Skeletal muscle satellite cell (primary cell): Measurements from ENCODE around the gene IPO4.
A peak's percentile ranks its signal among the peaks of the same experiment; 100 is the strongest.

Experiments
- H3K27me3 ChIP-seq: 2 replicates; pipeline ENCODE4 v1.7.0; 2013; ENCODE audit warnings: low read length; ENCODE audit not compliant: control insufficient read depth, insufficient read depth
- H3K36me3 ChIP-seq: 2 replicates; pipeline ENCODE4 v1.7.0; 2013; ENCODE audit warnings: mild to moderate bottlenecking, control low read depth, low read length; ENCODE audit not compliant: insufficient read depth
- H3K4me1 ChIP-seq: 2 replicates; pipeline ENCODE4 v1.7.0; 2013; ENCODE audit warnings: low read length; ENCODE audit not compliant: control insufficient read depth, insufficient read depth
- H3K4me2 ChIP-seq: 2 replicates; pipeline ENCODE4 v1.7.0; 2013; ENCODE audit warnings: mild to moderate bottlenecking, low read length
- H3K4me3 ChIP-seq: 2 replicates; pipeline ENCODE4 v1.7.0; 2013; ENCODE audit warnings: low read length
- H3K9ac ChIP-seq: 2 replicates; pipeline ENCODE4 v1.7.0; 2013; ENCODE audit warnings: mild to moderate bottlenecking, low read depth, low read length, moderate library complexity
- H3K9me3 ChIP-seq: replicated peaks from 2 replicates; pipeline ENCODE4 v1.7.0; 2013; ENCODE audit warnings: mild to moderate bottlenecking, control low read depth, low read length

IPO4 gene

DNA sequence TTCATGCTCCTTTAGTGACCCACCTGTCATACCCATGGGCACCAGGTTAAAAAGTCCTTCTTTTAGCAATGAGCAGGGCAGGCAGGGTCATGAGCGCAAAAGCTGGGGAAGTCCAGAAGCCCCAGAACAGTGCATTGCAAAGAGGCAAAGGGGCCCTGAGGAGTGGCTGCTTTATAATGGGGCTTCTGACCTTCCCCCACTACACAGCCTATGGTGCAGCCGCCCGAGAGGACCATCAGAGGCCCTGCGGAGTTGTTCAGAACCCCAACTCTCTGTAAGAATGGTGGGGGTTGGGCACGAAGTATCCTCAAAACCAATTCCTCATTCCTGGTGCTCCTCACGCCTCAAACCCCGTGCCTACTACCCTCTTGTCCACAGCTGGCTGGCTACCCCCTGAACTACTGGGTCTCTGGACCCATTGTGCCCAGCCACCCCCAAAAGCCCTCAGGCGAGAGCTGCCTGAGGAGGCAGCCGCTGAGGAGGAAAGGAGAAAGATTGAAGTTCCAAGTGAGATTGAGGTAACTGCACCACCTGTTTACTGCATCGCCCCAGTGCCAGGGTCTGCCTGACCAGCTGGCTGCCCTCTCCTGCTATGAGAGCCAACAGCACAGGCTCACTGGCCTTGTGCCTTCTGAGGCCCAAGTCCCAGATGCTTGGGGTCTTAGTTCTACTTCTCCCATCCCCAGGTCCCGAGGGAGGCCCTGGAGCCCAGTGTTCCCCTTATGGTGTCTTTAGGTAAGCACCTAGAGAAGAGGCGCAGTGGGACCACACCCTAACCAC, 10.0 kb downstream of the IPO4 start:
- Histone ChIP-seq H3K36me3 (peaks cover 56% of the 10 kb centered on the region), H3K27me3 (no peaks in the 10 kb centered on the region), H3K9me3 (no peaks in the 10 kb centered on the region), H3K4me3 (no peak overlapping the region), H3K4me1 (peaks cover 14% of the 10 kb centered on the region), H3K4me2 (no peak overlapping the region), H3K9ac (no peak overlapping the region)

DNA sequence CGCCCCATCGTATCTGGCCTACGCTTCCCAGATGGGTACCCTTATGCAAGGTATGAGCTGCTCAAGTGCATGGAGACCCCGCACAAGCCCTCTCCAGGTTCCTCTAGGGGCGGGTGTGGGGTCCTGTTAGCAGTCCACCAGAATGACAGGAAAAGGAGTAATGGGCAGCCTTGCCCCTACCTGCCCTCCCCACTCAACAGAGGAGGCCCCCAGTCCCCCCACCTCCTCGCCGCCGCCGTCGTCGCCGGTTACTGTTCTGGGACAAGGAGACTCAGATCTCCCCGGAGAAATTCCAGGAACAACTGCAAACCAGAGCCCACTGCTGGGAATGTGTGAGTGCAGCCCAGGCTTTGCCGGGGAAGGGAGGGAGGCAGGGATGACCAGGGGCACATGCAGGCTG, 10.7 kb downstream of the IPO4 start:
- peaks cover 56% of the 10 kb centered on the region for H3K36me3 ChIP-seq
- no peak overlapping the region for H3K4me3 ChIP-seq
- no peaks in the 10 kb centered on the region for H3K27me3 ChIP-seq
- no peaks in the 10 kb centered on the region for H3K9me3 ChIP-seq
- H3K4me1 ChIP-seq = peaks cover 14% of the 10 kb centered on the region
- H3K9ac ChIP-seq = no peak overlapping the region
- no peak overlapping the region for H3K4me2 ChIP-seq

DNA sequence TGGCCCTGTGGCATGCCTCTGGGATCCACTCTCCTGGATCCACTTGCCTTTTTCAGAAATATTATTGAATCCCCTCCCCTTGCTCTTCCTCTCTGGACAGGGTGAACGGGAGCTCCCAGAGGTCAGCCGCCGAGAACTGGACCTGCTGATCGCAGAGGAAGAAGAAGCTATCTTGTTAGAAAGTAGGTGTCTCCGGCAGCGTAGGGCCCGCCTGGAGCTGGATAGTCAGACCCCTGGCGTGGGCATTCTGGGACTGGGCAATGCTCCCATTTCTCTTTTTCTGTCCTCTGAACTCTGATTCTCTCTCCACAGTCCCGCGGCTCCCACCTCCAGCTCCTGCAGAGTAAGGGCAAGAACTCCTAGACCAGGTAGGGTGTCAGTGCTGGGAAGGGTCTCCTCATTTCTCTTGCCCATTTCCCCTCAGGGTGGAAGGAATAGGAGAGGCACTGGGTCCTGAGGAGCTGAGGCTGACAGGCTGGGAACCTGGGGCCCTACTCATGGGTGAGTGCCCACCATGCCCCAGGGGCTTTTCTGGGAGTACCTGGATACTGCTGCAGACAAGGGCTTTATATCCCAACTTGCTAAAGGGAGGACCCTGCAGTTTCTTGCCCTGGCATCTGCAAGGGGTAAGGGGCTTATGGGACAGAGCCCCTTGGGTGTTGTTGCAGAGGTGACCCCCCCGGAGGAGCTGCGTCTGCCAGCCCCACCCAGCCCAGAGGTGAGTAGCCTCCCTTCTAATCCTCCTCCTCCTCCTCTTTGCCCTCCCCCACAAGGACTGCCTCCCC, 11.4 kb downstream of the IPO4 start:
- H3K4me2 ChIP-seq = no peak overlapping the region
- no peak overlapping the region for H3K9ac ChIP-seq
- H3K9me3 ChIP-seq = no peaks in the 10 kb centered on the region
- H3K27me3 ChIP-seq = no peaks in the 10 kb centered on the region
- peaks cover 52% of the 10 kb centered on the region for H3K36me3 ChIP-seq
- no peak overlapping the region for H3K4me3 ChIP-seq
- peaks cover 14% of the 10 kb centered on the region for H3K4me1 ChIP-seq

DNA sequence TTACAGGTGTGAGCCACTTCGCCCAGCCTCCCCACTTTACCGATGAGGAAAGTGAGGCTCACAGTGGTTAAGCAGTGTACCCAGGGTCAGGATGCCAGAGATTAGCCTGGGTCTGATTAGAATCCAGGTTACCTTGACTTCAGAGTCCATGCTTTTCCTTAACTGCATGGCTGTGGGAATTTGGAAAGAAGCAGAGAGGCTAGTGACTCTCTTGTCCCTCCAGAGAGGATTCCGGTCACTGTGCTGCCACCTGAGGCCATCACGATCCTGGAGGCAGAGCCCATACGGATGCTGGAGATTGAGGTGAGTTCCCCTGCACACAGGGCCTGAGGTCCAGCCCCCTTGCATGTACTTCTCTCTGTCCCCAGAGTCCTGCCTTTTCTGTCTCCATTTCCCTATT, 12.0 kb downstream of the IPO4 start:
- H3K9me3 ChIP-seq = no peaks in the 10 kb centered on the region
- H3K4me3 ChIP-seq = no peak overlapping the region
- no peak overlapping the region for H3K4me2 ChIP-seq
- no peaks in the 10 kb centered on the region for H3K27me3 ChIP-seq
- peaks cover 46% of the 10 kb centered on the region for H3K36me3 ChIP-seq
- peaks cover 14% of the 10 kb centered on the region for H3K4me1 ChIP-seq
- no peak overlapping the region for H3K9ac ChIP-seq

DNA sequence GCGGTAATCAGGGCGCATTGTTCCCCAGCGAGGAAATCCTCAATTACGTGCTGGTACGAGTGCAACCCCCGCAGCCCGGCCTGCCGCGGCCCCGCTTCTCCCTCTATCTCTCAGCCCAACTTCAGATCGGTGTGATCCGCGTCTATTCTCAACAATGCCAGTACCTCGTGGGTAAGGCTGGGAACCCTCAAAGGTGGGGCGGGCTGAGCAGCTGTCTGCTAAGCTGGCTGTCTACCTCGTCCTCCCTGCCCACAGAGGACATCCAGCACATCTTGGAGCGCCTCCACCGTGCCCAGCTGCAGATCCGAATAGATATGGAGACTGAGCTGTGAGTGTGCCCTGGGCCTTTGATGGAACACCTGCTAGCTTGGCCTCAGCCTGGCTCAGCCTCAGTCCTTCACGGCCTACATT, 15.7 kb downstream of the IPO4 start:
- Histone ChIP-seq H3K9me3 (no peaks in the 10 kb centered on the region), H3K9ac (no peak overlapping the region), H3K36me3 (peaks cover 12% of the 10 kb centered on the region), H3K27me3 (no peaks in the 10 kb centered on the region), H3K4me3 (no peak overlapping the region), H3K4me1 (no peaks in the 10 kb centered on the region), H3K4me2 (no peak overlapping the region)

DNA sequence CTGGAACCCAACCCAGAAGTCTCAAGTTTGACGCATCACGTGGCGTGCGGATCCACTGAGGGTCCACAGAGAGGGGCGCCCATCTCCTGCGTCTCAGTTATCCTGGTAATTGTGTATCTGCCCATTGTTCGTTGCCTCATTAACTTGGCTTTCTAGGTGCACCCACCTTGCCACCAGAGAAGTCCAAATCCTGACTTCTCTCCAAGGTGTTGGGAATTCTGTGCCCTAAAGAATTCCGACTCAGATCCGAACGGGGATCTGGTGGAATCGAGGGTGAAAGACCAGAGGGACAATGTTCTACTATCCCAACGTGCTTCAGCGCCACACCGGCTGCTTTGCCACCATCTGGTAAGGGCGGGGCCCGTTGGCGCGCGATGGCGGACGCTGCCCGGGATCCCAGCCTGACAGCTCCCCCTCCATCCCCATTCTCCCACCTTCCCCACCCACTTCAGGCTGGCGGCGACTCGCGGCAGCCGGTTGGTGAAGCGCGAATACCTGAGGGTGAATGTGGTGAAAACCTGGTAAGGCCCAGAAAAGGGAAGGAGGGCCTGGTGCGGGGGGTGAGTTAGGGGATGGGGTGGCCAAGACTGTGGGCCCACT, 16.3 kb downstream of the IPO4 start:
- no peak overlapping the region for H3K4me3 ChIP-seq
- H3K36me3 ChIP-seq = peaks cover 14% of the 10 kb centered on the region
- no peaks in the 10 kb centered on the region for H3K27me3 ChIP-seq
- no peak overlapping the region for H3K9ac ChIP-seq
- H3K9me3 ChIP-seq = no peaks in the 10 kb centered on the region
- no peak overlapping the region for H3K4me2 ChIP-seq
- H3K4me1 ChIP-seq = no peaks in the 10 kb centered on the region

DNA sequence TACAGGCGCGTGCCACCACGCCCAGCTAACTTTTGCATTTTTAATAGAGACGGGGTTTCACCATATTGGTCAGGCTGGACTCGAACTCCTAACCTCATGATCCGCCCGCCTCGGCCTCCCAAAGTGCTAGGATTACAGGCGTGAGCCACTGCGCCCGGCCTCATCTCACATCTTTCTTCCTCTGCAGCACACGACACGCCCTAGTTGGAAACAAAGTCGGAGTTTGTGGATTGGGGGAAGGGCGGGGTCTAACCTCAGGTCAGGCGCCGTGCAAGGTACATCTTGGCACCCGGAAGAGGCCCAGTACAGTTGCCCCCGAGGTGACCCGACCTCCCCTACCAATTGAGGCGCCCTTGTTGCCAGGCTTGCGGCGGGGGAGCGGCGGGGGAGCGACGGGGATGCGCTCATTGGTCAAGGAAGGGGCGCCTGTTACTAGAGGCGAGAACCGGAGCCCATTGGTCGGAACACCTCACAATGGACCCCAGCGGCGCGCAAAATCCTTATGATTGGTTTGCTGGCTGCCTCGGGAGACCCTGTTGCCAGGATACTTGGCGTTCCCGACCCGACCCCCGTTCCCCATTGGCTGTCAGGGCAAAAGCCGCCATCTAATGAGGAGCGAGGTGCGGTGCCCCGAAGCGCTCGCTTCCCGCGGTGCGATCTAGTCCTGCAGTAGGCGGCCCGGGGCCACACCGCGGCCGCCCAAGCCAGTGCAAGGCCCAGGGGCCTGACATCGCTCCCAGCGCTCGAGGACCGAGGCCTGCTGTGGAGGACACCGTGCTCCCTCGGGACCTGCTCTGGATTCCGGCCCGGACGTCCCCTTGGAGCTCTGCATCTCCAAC, 17.0 kb downstream of the IPO4 start, which contains the start of gene REC8:
TSS of gene REC8 (plus strand) at position 659 of the 839 bp plus-strand sequence. CDS start 473 bp downstream, outside the sequence.
- no peaks in the 10 kb centered on the region for H3K4me1 ChIP-seq
- peak within 1 kb of the TSS; percentile 35 for H3K4me2 ChIP-seq
- no peaks in the 10 kb centered on the region for H3K9me3 ChIP-seq
- no peak within 1 kb of the TSS for H3K4me3 ChIP-seq
- H3K36me3 ChIP-seq = peaks cover 17% of the 10 kb centered on the region
- no peaks in the 10 kb centered on the region for H3K27me3 ChIP-seq
- no peak within 1 kb of the TSS for H3K9ac ChIP-seq

DNA sequence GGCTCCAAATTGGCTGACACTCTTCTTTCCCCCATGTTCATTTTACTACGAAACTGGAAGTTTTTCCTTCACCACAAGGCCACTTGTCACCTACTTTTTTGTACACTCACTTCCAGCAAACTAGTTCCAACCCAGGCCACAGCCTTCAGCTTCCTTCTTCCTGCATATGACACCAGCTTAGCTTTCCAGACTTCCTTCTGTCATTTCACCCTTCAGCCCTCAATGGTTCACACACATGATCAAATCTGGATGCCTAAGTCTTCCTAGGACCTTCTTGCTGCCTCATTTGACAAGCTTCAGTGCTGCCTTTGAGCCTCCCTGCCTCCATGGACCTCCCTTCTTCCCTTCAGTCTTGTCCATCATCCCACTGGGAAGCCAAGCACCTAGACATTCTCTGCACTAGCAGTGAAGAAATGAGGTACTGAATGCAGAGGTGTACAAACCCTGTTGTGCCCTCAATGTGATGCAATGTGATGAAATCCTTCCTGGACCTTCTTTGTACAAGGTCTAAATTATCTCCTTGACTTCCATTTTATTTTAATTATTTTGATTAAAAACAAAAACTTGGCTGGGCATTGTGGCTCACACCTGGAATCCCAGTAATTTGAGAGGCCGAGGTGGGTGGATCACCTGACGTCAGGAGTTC, 21.0 kb downstream of the IPO4 start:
- H3K27me3 ChIP-seq = no peaks in the 10 kb centered on the region
- no peak overlapping the region for H3K4me3 ChIP-seq
- no peak overlapping the region for H3K4me2 ChIP-seq
- peaks cover 46% of the 10 kb centered on the region for H3K36me3 ChIP-seq
- no peak overlapping the region for H3K9ac ChIP-seq
- no peaks in the 10 kb centered on the region for H3K9me3 ChIP-seq
- H3K4me1 ChIP-seq = no peaks in the 10 kb centered on the region

DNA sequence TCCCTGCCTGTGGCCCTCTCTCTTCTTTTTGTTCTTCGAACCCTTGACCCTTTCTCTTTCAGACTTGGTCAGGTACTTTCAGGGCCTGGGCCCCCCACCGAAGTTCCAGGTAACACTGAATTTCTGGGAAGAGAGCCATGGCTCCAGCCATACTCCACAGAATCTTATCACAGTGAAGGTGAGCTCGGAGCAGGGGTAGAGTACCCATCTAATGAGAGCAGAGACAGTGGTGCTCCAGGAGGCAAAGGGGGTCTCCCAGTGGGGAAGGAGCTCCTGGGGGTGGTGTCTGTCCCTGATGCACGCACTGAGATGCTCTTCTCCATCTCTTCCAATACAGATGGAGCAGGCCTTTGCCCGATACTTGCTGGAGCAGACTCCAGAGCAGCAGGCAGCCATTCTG, 22.8 kb downstream of the IPO4 start:
- no peaks in the 10 kb centered on the region for H3K27me3 ChIP-seq
- peaks cover 14% of the 10 kb centered on the region for H3K4me1 ChIP-seq
- no peaks in the 10 kb centered on the region for H3K9me3 ChIP-seq
- H3K4me3 ChIP-seq = no peak overlapping the region
- no peak overlapping the region for H3K4me2 ChIP-seq
- H3K36me3 ChIP-seq = peaks cover 46% of the 10 kb centered on the region
- no peak overlapping the region for H3K9ac ChIP-seq

DNA sequence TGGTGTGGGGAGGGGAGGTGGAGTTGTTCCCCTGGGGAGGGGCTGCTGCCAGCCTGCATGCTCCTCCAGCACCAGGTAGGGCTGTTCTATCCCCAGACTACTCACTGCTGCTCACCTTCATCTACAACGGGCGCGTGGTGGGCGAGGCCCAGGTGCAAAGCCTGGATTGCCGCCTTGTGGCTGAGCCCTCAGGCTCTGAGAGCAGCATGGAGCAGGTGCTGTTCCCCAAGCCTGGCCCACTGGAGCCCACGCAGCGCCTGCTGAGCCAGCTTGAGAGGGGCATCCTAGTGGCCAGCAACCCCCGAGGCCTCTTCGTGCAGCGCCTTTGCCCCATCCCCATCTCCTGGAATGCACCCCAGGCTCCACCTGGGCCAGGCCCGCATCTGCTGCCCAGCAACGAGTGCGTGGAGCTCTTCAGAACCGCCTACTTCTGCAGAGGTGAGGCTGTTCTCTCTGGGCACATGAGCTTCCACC, 24.1 kb downstream of the IPO4 start:
- Histone ChIP-seq H3K4me2 (no peak overlapping the region), H3K4me3 (no peak overlapping the region), H3K36me3 (peaks cover 59% of the 10 kb centered on the region), H3K27me3 (no peaks in the 10 kb centered on the region), H3K9ac (no peak overlapping the region), H3K9me3 (no peaks in the 10 kb centered on the region), H3K4me1 (peaks cover 17% of the 10 kb centered on the region)
